H9 (cell line): ENCODE results near the gene XIRP1. TPM values are rescaled to one million over a fixed set of nuclear protein-coding genes. Genes with fewer than 3 reads are reported as not detected.

Experiments
- DNase-seq: peaks from one replicate; pipeline ENCODE4 v3.0.0-alpha.2; 2017
- H2AFZ ChIP-seq: one replicate; pipeline ENCODE4 v1.6.1; 2013; ENCODE audit warnings: mild to moderate bottlenecking, low read length, control low read depth, moderate library complexity
- H2AK5ac ChIP-seq: 2 replicates; pipeline ENCODE4 v1.6.1; 2013; ENCODE audit warnings: low read length, control low read depth, mixed read lengths; ENCODE audit not compliant: insufficient read length
- H2BK120ac ChIP-seq: one replicate; pipeline ENCODE4 v1.6.1; 2013; ENCODE audit warnings: low read depth, mild to moderate bottlenecking, low read length, control low read depth, inconsistent platforms; ENCODE audit not compliant: poor library complexity, severe bottlenecking
- H2BK12ac ChIP-seq: 2 replicates; pipeline ENCODE4 v1.6.1; 2013; ENCODE audit warnings: low read length, control low read depth, mixed read lengths, low read depth; ENCODE audit not compliant: insufficient read length
- H2BK15ac ChIP-seq: 2 replicates; pipeline ENCODE4 v1.6.1; 2013; ENCODE audit warnings: low read depth, low read length, control low read depth
- H2BK20ac ChIP-seq: one replicate; pipeline ENCODE4 v1.6.1; 2013; ENCODE audit warnings: low read depth, mild to moderate bottlenecking, low read length, control low read depth, inconsistent platforms; ENCODE audit not compliant: poor library complexity, severe bottlenecking
- H2BK5ac ChIP-seq: 2 replicates; pipeline ENCODE4 v1.6.1; 2013; ENCODE audit warnings: low read length, control low read depth, mixed read lengths; ENCODE audit not compliant: insufficient read length
- H3K14ac ChIP-seq: 2 replicates; pipeline ENCODE4 v1.6.1; 2013; ENCODE audit warnings: low read length, control low read depth; ENCODE audit not compliant: insufficient read depth
- H3K18ac ChIP-seq: 2 replicates; pipeline ENCODE4 v1.6.1; 2013; ENCODE audit warnings: low read depth, mild to moderate bottlenecking, mixed read lengths, low read length, control low read depth; ENCODE audit not compliant: insufficient read length
- H3K23ac ChIP-seq: 2 replicates; pipeline ENCODE4 v1.6.1; 2013; ENCODE audit warnings: low read length, control low read depth, mixed read lengths, low read depth; ENCODE audit not compliant: insufficient read length
- H3K23me2 ChIP-seq: 2 replicates; pipeline ENCODE4 v1.6.1; 2013; ENCODE audit warnings: low read depth, mild to moderate bottlenecking, mixed read lengths, low read length, control low read depth; ENCODE audit not compliant: insufficient read length, poor library complexity, severe bottlenecking
- H3K27ac ChIP-seq: 2 replicates; pipeline ENCODE4 v1.5.1; 2013; ENCODE audit warnings: low read length, control low read depth, mixed read lengths, low read depth; ENCODE audit not compliant: insufficient read length
- H3K27me3 ChIP-seq: 2 replicates; pipeline ENCODE4 v1.6.1; 2013; ENCODE audit warnings: low read length, control low read depth, inconsistent platforms; ENCODE audit not compliant: insufficient read depth
- H3K4ac ChIP-seq: 2 replicates; pipeline ENCODE4 v1.6.1; 2013; ENCODE audit warnings: low read depth, mild to moderate bottlenecking, control low read depth, inconsistent platforms, low read length, moderate library complexity
- H3K4me1 ChIP-seq: 2 replicates; pipeline ENCODE4 v1.6.1; 2013; ENCODE audit warnings: low read length, control low read depth, inconsistent platforms; ENCODE audit not compliant: insufficient read depth
- H3K4me2 ChIP-seq: 2 replicates; pipeline ENCODE4 v1.6.1; 2013; ENCODE audit warnings: low read length, control low read depth, mixed read lengths; ENCODE audit not compliant: insufficient read length, insufficient read depth
- H3K56ac ChIP-seq: 2 replicates; pipeline ENCODE4 v1.6.1; 2013; ENCODE audit warnings: low read depth, mild to moderate bottlenecking, mixed read lengths, low read length, control low read depth; ENCODE audit not compliant: insufficient read length
- H3K79me1 ChIP-seq: 2 replicates; pipeline ENCODE4 v1.6.1; 2013; ENCODE audit warnings: low read depth, mild to moderate bottlenecking, moderate library complexity, low read length, control low read depth, inconsistent platforms; ENCODE audit not compliant: insufficient read depth, poor library complexity, severe bottlenecking
- H3K79me2 ChIP-seq: 2 replicates; pipeline ENCODE4 v1.6.1; 2013; ENCODE audit warnings: low read length, control low read depth, inconsistent platforms; ENCODE audit not compliant: insufficient read depth
- H3K9ac ChIP-seq: 2 replicates; pipeline ENCODE4 v1.6.1; 2013; ENCODE audit warnings: low read length, control low read depth, mixed read lengths; ENCODE audit not compliant: insufficient read length; ENCODE audit errors: extremely low read depth
- H3K9me3 ChIP-seq: one replicate; pipeline ENCODE4 v1.6.1; 2013; ENCODE audit warnings: low read depth, low read length, inconsistent platforms; ENCODE audit not compliant: control insufficient read depth
- H3T11ph ChIP-seq: one replicate; pipeline ENCODE4 v1.6.1; 2013; ENCODE audit warnings: mild to moderate bottlenecking, low read length, control low read depth, inconsistent platforms
- H4K20me1 ChIP-seq: one replicate; pipeline ENCODE4 v1.6.1; 2013; ENCODE audit not compliant: control insufficient read depth, insufficient read length, insufficient read depth
- H4K5ac ChIP-seq: 2 replicates; pipeline ENCODE4 v1.6.1; 2013; ENCODE audit warnings: low read depth, mild to moderate bottlenecking, mixed read lengths, low read length, control low read depth; ENCODE audit not compliant: insufficient read length
- H4K8ac ChIP-seq: replicated peaks from 2 replicates; pipeline ENCODE4 v1.6.1; 2013; ENCODE audit warnings: low read length, control low read depth, mixed read lengths, low read depth; ENCODE audit not compliant: insufficient read length
- H4K91ac ChIP-seq: 2 replicates; pipeline ENCODE4 v1.6.1; 2013; ENCODE audit warnings: low read depth, mild to moderate bottlenecking, moderate library complexity, mixed read lengths, low read length, control low read depth; ENCODE audit not compliant: insufficient read length
- H3K27ac Mint-ChIP-seq, 3 experiments: 2 replicates in 2 of 3; 3 replicates in 1 of 3; pipeline ENCODE4 v1.8.0; 2020 to 2021; ENCODE audit warnings: mixed read lengths in 3 of 3, mild to moderate bottlenecking in 1 of 3, moderate library complexity in 1 of 3
- H3K27me3 Mint-ChIP-seq: 2 replicates; pipeline ENCODE4 v1.8.0; 2021; ENCODE audit warnings: low read depth, mild to moderate bottlenecking, moderate library complexity, mixed read lengths
- H3K36me3 Mint-ChIP-seq, 3 experiments: 2 replicates in 2 of 3; 3 replicates in 1 of 3; pipeline ENCODE4 v1.8.0; 2020 to 2021; ENCODE audit warnings: low read depth in 3 of 3, mixed read lengths in 3 of 3; ENCODE audit not compliant: insufficient read depth in 1 of 3
- H3K4me1 Mint-ChIP-seq, 2 experiments: 2 replicates each; pipeline ENCODE4 v1.8.0; 2020; ENCODE audit warnings: mixed read lengths in 2 of 2
- H3K4me3 Mint-ChIP-seq, 2 experiments: 2 replicates in 1 of 2; 3 replicates in 1 of 2; pipeline ENCODE4 v1.8.0; 2020 to 2021; ENCODE audit warnings: mild to moderate bottlenecking in 2 of 2, mixed read lengths in 2 of 2, moderate library complexity in 1 of 2
- H3K9me3 Mint-ChIP-seq, 2 experiments: 2 replicates in 1 of 2; 3 replicates in 1 of 2; pipeline ENCODE4 v1.8.0; 2020; ENCODE audit warnings: mild to moderate bottlenecking in 2 of 2, mixed read lengths in 2 of 2, moderate library complexity in 1 of 2
- WGBS: extraction: QIAGEN DNeasy Blood & Tissue Kit; methylation state at CpG from one replicate; pipeline ENCODE4 v1.1.7; 2013; ENCODE audit warnings: missing lambda C conversion rate, low lambda C conversion rate, mixed read lengths; ENCODE audit not compliant: insufficient read length; ENCODE audit errors: extremely low coverage; 5-methylcytosine and 5-hydroxymethylcytosine counted together
- total RNA-seq: library from RNA; stranded (reverse); gene quantifications from 2 replicates; pipeline ENCODE4 v1.2.1, GENCODE V29; 2021
- TF ChIP-seq, protein P1 (sequence below): fragments of 200-600 bp; sonication (generic); conservative IDR thresholded peaks from 3 replicates; pipeline ENCODE4 v1.8.0; 2021; ENCODE audit warnings: antibody characterized with exemption, mild to moderate bottlenecking

XIRP1 gene
- total RNA-seq, 1 experiment from 2014 or later: not detected

DNA sequence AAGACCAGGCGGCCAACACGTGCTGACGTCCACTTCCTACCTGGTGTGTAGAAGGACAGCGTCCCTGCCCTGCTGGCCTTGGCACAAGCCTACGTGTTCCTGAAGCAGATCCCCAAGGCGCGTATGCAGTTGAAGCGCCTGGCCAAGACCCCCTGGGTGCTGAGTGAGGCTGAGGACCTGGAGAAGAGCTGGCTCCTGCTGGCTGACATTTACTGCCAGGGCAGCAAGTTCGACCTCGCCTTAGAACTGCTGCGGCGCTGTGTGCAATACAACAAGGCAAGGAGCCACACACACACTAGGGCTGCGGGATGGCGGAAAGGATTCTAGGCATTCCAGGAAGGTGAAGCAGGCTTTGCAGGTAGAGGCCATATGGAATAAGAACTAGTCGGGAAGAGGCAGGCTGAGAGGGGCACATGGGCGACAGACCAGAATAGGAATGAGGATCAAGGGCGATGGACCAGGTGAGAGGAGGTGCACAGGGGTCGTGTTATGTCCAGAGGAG, 54.9 kb downstream of the XIRP1 start:
- H3K4me2 ChIP-seq: no peak overlapping the region
- TF ChIP-seq, protein P1, sequence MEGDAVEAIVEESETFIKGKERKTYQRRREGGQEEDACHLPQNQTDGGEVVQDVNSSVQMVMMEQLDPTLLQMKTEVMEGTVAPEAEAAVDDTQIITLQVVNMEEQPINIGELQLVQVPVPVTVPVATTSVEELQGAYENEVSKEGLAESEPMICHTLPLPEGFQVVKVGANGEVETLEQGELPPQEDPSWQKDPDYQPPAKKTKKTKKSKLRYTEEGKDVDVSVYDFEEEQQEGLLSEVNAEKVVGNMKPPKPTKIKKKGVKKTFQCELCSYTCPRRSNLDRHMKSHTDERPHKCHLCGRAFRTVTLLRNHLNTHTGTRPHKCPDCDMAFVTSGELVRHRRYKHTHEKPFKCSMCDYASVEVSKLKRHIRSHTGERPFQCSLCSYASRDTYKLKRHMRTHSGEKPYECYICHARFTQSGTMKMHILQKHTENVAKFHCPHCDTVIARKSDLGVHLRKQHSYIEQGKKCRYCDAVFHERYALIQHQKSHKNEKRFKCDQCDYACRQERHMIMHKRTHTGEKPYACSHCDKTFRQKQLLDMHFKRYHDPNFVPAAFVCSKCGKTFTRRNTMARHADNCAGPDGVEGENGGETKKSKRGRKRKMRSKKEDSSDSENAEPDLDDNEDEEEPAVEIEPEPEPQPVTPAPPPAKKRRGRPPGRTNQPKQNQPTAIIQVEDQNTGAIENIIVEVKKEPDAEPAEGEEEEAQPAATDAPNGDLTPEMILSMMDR: no peak
- H4K91ac ChIP-seq: no peak overlapping the region
- H3K18ac ChIP-seq: no peak overlapping the region
- H2BK20ac ChIP-seq: no peak overlapping the region
- no CpG with 5 or more reads among the region's 18 CpGs for WGBS
- H2BK120ac ChIP-seq: no peak overlapping the region
- H3K27me3 ChIP-seq: no peaks in the 10 kb centered on the region
- no peak overlapping the region for H2BK5ac ChIP-seq
- H3K27ac ChIP-seq: no peak overlapping the region
- no peak overlapping the region for H3K56ac ChIP-seq
- no peaks in the 10 kb centered on the region for H3K79me2 ChIP-seq
- DNase-seq: no peak
- H3T11ph ChIP-seq: no peak overlapping the region
- Mint-ChIP-seq H3K4me1 (peaks cover 2% of the 10 kb centered on the region in 2 experiments; a peak in 2 of 4 replicates), H3K36me3 (peaks cover under 1 to 8% (median 2%) of the 10 kb centered on the region in 3 experiments; a peak in 5 of 7 replicates), H3K27ac (peak overlapping the region in 1 of 3 experiments; percentile 65; a peak in 2 of 7 replicates), H3K27me3 (no peaks in the 10 kb centered on the region), H3K4me3 (no peak overlapping the region), H3K9me3 (no peaks in the 10 kb centered on the region)
- H3K23ac ChIP-seq: no peak overlapping the region
- no peaks in the 10 kb centered on the region for H3K79me1 ChIP-seq
- H3K23me2 ChIP-seq: no peaks in the 10 kb centered on the region
- no peaks in the 10 kb centered on the region for H4K20me1 ChIP-seq
- no peaks in the 10 kb centered on the region for H3K9me3 ChIP-seq
- H2BK12ac ChIP-seq: no peak overlapping the region
- H2AFZ ChIP-seq: no peak overlapping the region
- H4K5ac ChIP-seq: no peak overlapping the region
- H3K4me1 ChIP-seq: no peaks in the 10 kb centered on the region
- H3K4ac ChIP-seq: no peak overlapping the region
- no peak overlapping the region for H3K14ac ChIP-seq
- no peak overlapping the region for H2BK15ac ChIP-seq
- no peak overlapping the region for H3K9ac ChIP-seq
- no peak overlapping the region for H4K8ac ChIP-seq
- no peak overlapping the region for H2AK5ac ChIP-seq
